ENCODE data around the gene EPO.
"Not testable (repeated sequence)": the region's sequence is repeated elsewhere in the genome, so short reads cannot be mapped to it uniquely, and the experiment has no call there.

- TF ChIP-seq CTCF, POLR2A (IDR thresholded peaks at IDR 0.05): not testable (repeated sequence)
Observed at GRCh38 chr7:100724364-100724763, 4.1 kb downstream of the EPO start.
